DND-41 (cell line): Measurements from ENCODE around the gene ZNF574.

Experiments used
- CTCF ChIP-seq: IDR thresholded peaks from 2 replicates; pipeline ENCODE4 v1.5.1; 2012; ENCODE audit warnings: borderline replicate concordance, low read length, moderate library complexity, mild to moderate bottlenecking; ENCODE audit not compliant: poor library complexity, severe bottlenecking; ENCODE audit errors: extremely low read depth
- EZH2 ChIP-seq: IDR thresholded peaks from 3 replicates; pipeline ENCODE4 v1.6.1; 2012; ENCODE audit warnings: borderline replicate concordance, low read depth, mild to moderate bottlenecking, moderate library complexity, low read length, inconsistent platforms; ENCODE audit not compliant: severe bottlenecking

- no peak for TF ChIP-seq CTCF
- no peak for TF ChIP-seq EZH2
These were observed 23.5 kb downstream of the ZNF574 start for GRCh38 chr19:42099336-42099925.
